GM23248 (cell line): ENCODE results near the gene SIGLEC5. TPM values are rescaled to one million over a fixed set of nuclear protein-coding genes. Genes with fewer than 3 reads are reported as not detected.
"Not testable (repeated sequence)": the region's sequence is repeated elsewhere in the genome, so short reads cannot be mapped to it uniquely, and the experiment has no call there.

Source experiments
- DNase-seq: peaks from one replicate; pipeline ENCODE4 v3.0.0-alpha.2; 2015
- H2AFZ ChIP-seq: fragments of 200-600 bp; sonication (generic); 2 replicates; pipeline ENCODE4 v1.6.1; 2016; ENCODE audit warnings: antibody characterized with exemption
- H3F3A ChIP-seq: fragments of 200-600 bp; sonication (generic); 2 replicates; pipeline ENCODE4 v1.6.1; 2016; ENCODE audit warnings: mild to moderate bottlenecking, antibody characterized with exemption, mixed run types; ENCODE audit not compliant: insufficient read depth
- H3K27ac ChIP-seq: fragments of 200-600 bp; sonication (generic); 2 replicates; pipeline ENCODE4 v1.5.1; 2016; ENCODE audit warnings: mild to moderate bottlenecking
- H3K27me3 ChIP-seq: fragments of 200-600 bp; sonication (generic); replicated peaks from 2 replicates; pipeline ENCODE4 v1.6.1; 2016; ENCODE audit warnings: mild to moderate bottlenecking; ENCODE audit not compliant: insufficient read depth
- H3K36me3 ChIP-seq: fragments of 200-600 bp; sonication (generic); 2 replicates; pipeline ENCODE4 v1.6.1; 2016; ENCODE audit warnings: low read depth, mild to moderate bottlenecking
- H3K4me1 ChIP-seq: fragments of 200-600 bp; sonication (generic); 2 replicates; pipeline ENCODE4 v1.6.1; 2016; ENCODE audit warnings: mild to moderate bottlenecking; ENCODE audit not compliant: insufficient read depth
- H3K4me2 ChIP-seq: fragments of 200-600 bp; sonication (generic); one replicate; pipeline ENCODE4 v1.6.1; 2016; ENCODE audit warnings: mild to moderate bottlenecking; ENCODE audit not compliant: unreplicated experiment
- H3K4me3 ChIP-seq: fragments of 200-600 bp; sonication (generic); 2 replicates; pipeline ENCODE4 v1.5.1; 2016; ENCODE audit warnings: mild to moderate bottlenecking
- H3K79me2 ChIP-seq: fragments of 200-600 bp; sonication (generic); 2 replicates; pipeline ENCODE4 v1.6.1; 2016; ENCODE audit warnings: mild to moderate bottlenecking; ENCODE audit not compliant: insufficient read depth
- H3K9ac ChIP-seq: fragments of 200-600 bp; sonication (generic); 2 replicates; pipeline ENCODE4 v1.6.1; 2016; ENCODE audit warnings: mild to moderate bottlenecking
- H3K9me2 ChIP-seq: fragments of 200-600 bp; sonication (generic); 2 replicates; pipeline ENCODE4 v1.6.1; 2016; ENCODE audit warnings: mixed run types, mild to moderate bottlenecking, moderate library complexity; ENCODE audit not compliant: insufficient read depth
- H3K9me3 ChIP-seq: fragments of 200-600 bp; sonication (generic); one replicate; pipeline ENCODE4 v1.6.1; 2017; ENCODE audit warnings: low read depth
- H4K20me1 ChIP-seq: fragments of 200-600 bp; sonication (generic); 2 replicates; pipeline ENCODE4 v1.6.0; 2016; ENCODE audit not compliant: insufficient read depth
- EZH2 ChIP-seq: fragments of 200-600 bp; sonication (generic); IDR thresholded peaks from 2 replicates; pipeline ENCODE4 v1.6.1; 2018; ENCODE audit warnings: antibody characterized with exemption, mild to moderate bottlenecking; ENCODE audit not compliant: insufficient read depth, poor library complexity, severe bottlenecking
- EZH2phosphoT487 ChIP-seq: fragments of 200-600 bp; sonication (generic); IDR thresholded peaks from 2 replicates; pipeline ENCODE4 v1.6.1; 2018; ENCODE audit warnings: antibody characterized with exemption, moderate library complexity, mild to moderate bottlenecking, low read depth; ENCODE audit not compliant: insufficient read depth
- WGBS, 2 experiments: methylation state at CpG; one replicate each; pipeline ENCODE4 v1.1.6; 2015 to 2017; ENCODE audit warnings: low lambda C conversion rate in 2 of 2, low coverage in 1 of 2; ENCODE audit errors: missing lambda C conversion rate in 2 of 2; 5-methylcytosine and 5-hydroxymethylcytosine counted together
- in situ Hi-C: fragments of 300-500 bp; cut with MboI; formaldehyde crosslinking; loops from 2 replicates; pipeline ENCODE4 v1.15.0; 2020
- polyA plus RNA-seq: library from polyadenylated mRNA; unstranded; fragments of >200 nt; fragmentation: Nextera tagmentation; extraction: Ambion mirVana; gene quantifications from 2 replicates; pipeline ENCODE4 v1.2.1, GENCODE V29; 2016
- total RNA-seq: library from RNA; depleted of rRNA; stranded (reverse); fragments of >200 nt; shearing (Covaris generic); gene quantifications from 2 replicates; pipeline ENCODE4 v1.2.3, GENCODE V29; 2014

The SIGLEC5 gene
- total and polyA plus RNA-seq, 2 experiments from 2014 or later: not detected

GRCh38 chr19:51647318-51647717 lies 17.1 kb upstream of the SIGLEC5 start:
- H3K9me3 ChIP-seq: no peaks in the 10 kb centered on the region
- no peak overlapping the region for H3K27ac ChIP-seq
- no peaks in the 10 kb centered on the region for H3F3A ChIP-seq
- H3K36me3 ChIP-seq: no peaks in the 10 kb centered on the region
- H2AFZ ChIP-seq: no peak overlapping the region
- H3K9me2 ChIP-seq: no peaks in the 10 kb centered on the region
- 0 out of 2 replicates have a peak, but pooled peaks cover 5% of the 10 kb centered on the region for H3K27me3 ChIP-seq
- no peak overlapping the region for H3K4me3 ChIP-seq
- no peak for DNase-seq
- no peak overlapping the region for H3K4me2 ChIP-seq
- no peak overlapping the region for H3K9ac ChIP-seq
- H3K79me2 ChIP-seq: no peaks in the 10 kb centered on the region
- WGBS, 2 experiments: 63 to 76% methylated on average over 6 of the region's 6 CpGs
- TF ChIP-seq EZH2phosphoT487: no peak
- no peak for TF ChIP-seq EZH2
- in situ Hi-C loops: no loop called here
- H4K20me1 ChIP-seq: no peaks in the 10 kb centered on the region
- no peaks in the 10 kb centered on the region for H3K4me1 ChIP-seq

GRCh38 chr19:51646730-51647129 lies 16.5 kb upstream of the SIGLEC5 start, which contains the start of gene SIGLEC14:
Gene SIGLEC14, minus strand, starts transcription at chr19:51646825. Its CDS starts 66 bp downstream, at chr19:51646759.
- H3K4me1 ChIP-seq, in situ Hi-C loops: not testable (repeated sequence)

GRCh38 chr19:51644636-51645271 lies 14.6 kb upstream of the SIGLEC5 start:
- no peak for DNase-seq
- Histone ChIP-seq H3F3A (no peaks in the 10 kb centered on the region), H2AFZ (no peak overlapping the region), H3K4me2 (no peak overlapping the region), H3K9me3 (no peaks in the 10 kb centered on the region), H3K79me2 (no peaks in the 10 kb centered on the region), H4K20me1 (no peaks in the 10 kb centered on the region), H3K9ac (no peak overlapping the region), H3K9me2 (no peaks in the 10 kb centered on the region), H3K27ac (no peak overlapping the region), H3K27me3 (peaks cover 8% of the 10 kb centered on the region; the same call in 1 of the 2 replicates), H3K4me3 (no peak overlapping the region), H3K36me3 (no peaks in the 10 kb centered on the region), H3K4me1 (no peaks in the 10 kb centered on the region)
- TF ChIP-seq EZH2 (no peak), EZH2phosphoT487 (no peak)
- in situ Hi-C loops: no loop called here
- WGBS, 2 experiments: 11 to 13% methylated on average over 10 of the region's 11 CpGs

More at GRCh38 chr19:51646730-51647129, 16.5 kb upstream of the SIGLEC5 start, which contains the start of gene SIGLEC14:
- not testable (repeated sequence) for H3F3A ChIP-seq, H2AFZ ChIP-seq, H3K4me3 ChIP-seq, H3K27me3 ChIP-seq, DNase-seq, H3K79me2 ChIP-seq, H3K9me3 ChIP-seq, H3K9me2 ChIP-seq, H3K4me2 ChIP-seq, H3K9ac ChIP-seq, H4K20me1 ChIP-seq, H3K36me3 ChIP-seq, H3K27ac ChIP-seq
- 42 to 48% methylated on average over 2 to 5 of the region's 10 CpGs for WGBS, 2 experiments

GRCh38 chr19:51641648-51642047 lies 11.4 kb upstream of the SIGLEC5 start:
- Histone ChIP-seq H3K27me3 (peaks cover 9% of the 10 kb centered on the region; the same call in 1 of the 2 replicates), H3K4me2 (no peak overlapping the region), H2AFZ (no peak overlapping the region), H3K79me2 (no peaks in the 10 kb centered on the region), H3K4me3 (no peak overlapping the region), H4K20me1 (no peaks in the 10 kb centered on the region), H3K4me1 (no peaks in the 10 kb centered on the region), H3F3A (no peaks in the 10 kb centered on the region), H3K36me3 (no peaks in the 10 kb centered on the region), H3K9me3 (no peaks in the 10 kb centered on the region), H3K9ac (no peak overlapping the region), H3K9me2 (no peaks in the 10 kb centered on the region), H3K27ac (no peak overlapping the region)
- TF ChIP-seq EZH2 (no peak), EZH2phosphoT487 (no peak)
- no peak for DNase-seq
- in situ Hi-C loops: no loop called here

GRCh38 chr19:51640386-51640785 lies 10.2 kb upstream of the SIGLEC5 start:
- TF ChIP-seq EZH2phosphoT487: no peak
- no peak for TF ChIP-seq EZH2
- no peak overlapping the region for H3K27ac ChIP-seq
- no peak overlapping the region for H3K4me2 ChIP-seq
- H3F3A ChIP-seq: no peaks in the 10 kb centered on the region
- peaks cover 9% of the 10 kb centered on the region; the same call in 1 of the 2 replicates for H3K27me3 ChIP-seq
- H2AFZ ChIP-seq: no peak overlapping the region
- H3K9me2 ChIP-seq: no peaks in the 10 kb centered on the region
- no peak overlapping the region for H3K9ac ChIP-seq
- no peaks in the 10 kb centered on the region for H3K36me3 ChIP-seq
- 59 to 60% methylated on average over 3 of the region's 3 CpGs for WGBS, 2 experiments
- no peaks in the 10 kb centered on the region for H3K9me3 ChIP-seq
- no peaks in the 10 kb centered on the region for H3K79me2 ChIP-seq
- H3K4me1 ChIP-seq: no peaks in the 10 kb centered on the region
- in situ Hi-C loops: no loop called here
- no peaks in the 10 kb centered on the region for H4K20me1 ChIP-seq
- no peak for DNase-seq
- H3K4me3 ChIP-seq: no peak overlapping the region
